HCT116 (cell line): ENCODE results near the gene CBX7. TPM values are rescaled to one million over a fixed set of nuclear protein-coding genes. Genes with fewer than 3 reads are reported as not detected.

ENCODE experiments used
- ATAC-seq: fragments of 200-7000 bp; cut with Tn5 transposase; 2 replicates; pipeline ENCODE4 v1.9.1; 2020; ENCODE audit warnings: mild to moderate bottlenecking, moderate library complexity
- BruUV-seq: library from RNA; stranded (reverse); fragments of 400-500 nt; replicated peaks from 2 replicates; lab custom pipeline; 2021; lab: Mats Ljungman, UMichigan
- CTCF ChIA-PET: fragments of 300-600 bp; sonication (Branson Sonifier 250); formaldehyde crosslinking; loops from one replicate; lab custom pipeline; 2021; ENCODE audit warnings: antibody characterized with exemption; lab: Charles Lee
- POLR2A ChIA-PET: fragments of 300-600, 350-600 bp; sonication (Branson Sonifier 250); formaldehyde crosslinking; loops from one replicate; lab custom pipeline; 2021; ENCODE audit warnings: antibody characterized with exemption; lab: Charles Lee
- RAD21 ChIA-PET, 2 experiments: fragments of 300-600 bp; sonication (Branson Sonifier 250); formaldehyde crosslinking; loops; one replicate each; lab custom pipeline; 2023; ENCODE audit warnings: low total read pairs in 2 of 2; ENCODE audit not compliant: uncharacterized antibody in 2 of 2, unreplicated experiment in 2 of 2, low non-redundant PET in 1 of 2; lab: Charles Lee
- DNase-seq: peaks from one replicate; pipeline ENCODE4 v3.0.0-alpha.2; 2010; ENCODE audit warnings: low read depth, low spot score
- H2AFZ ChIP-seq: fragments of 200-600 bp; shearing (Covaris generic), sonication (generic); 2 replicates; pipeline ENCODE4 v1.6.1; 2017; ENCODE audit warnings: low read depth, mixed run types, mixed read lengths, antibody characterized with exemption, low read length; ENCODE audit not compliant: poor library complexity, severe bottlenecking
- H3K27ac ChIP-seq: 2 replicates; pipeline ENCODE4 v1.5.1; 2012; ENCODE audit warnings: low read depth, low read length
- H3K27me3 ChIP-seq: fragments of 200-600 bp; sonication (generic); 2 replicates; pipeline ENCODE4 v1.6.1; 2016; ENCODE audit warnings: mixed run types, low read length, mixed read lengths; ENCODE audit not compliant: insufficient read depth
- H3K36me3 ChIP-seq, 2 experiments: fragments of 200-500 bp in 1 of 2; fragments of 200-600 bp in 1 of 2; sonication (Bioruptor generic) in 1 of 2; sonication (generic) in 1 of 2; 2 replicates each; pipeline versions ENCODE4 v1.5.1 to v1.6.1; 2014 to 2016; ENCODE audit warnings: low read length in 2 of 2, inconsistent platforms in 1 of 2, mixed read lengths in 1 of 2, mixed run types in 1 of 2; ENCODE audit not compliant: insufficient read depth in 2 of 2, control insufficient read depth in 1 of 2
- H3K4me1 ChIP-seq, 2 experiments: fragments of 200-600 bp in 1 of 2; sonication (generic) in 1 of 2; 2 replicates each; pipeline versions ENCODE4 v1.5.1 to v1.6.1; 2012 to 2017; ENCODE audit warnings: low read length in 2 of 2, inconsistent platforms in 1 of 2, mild to moderate bottlenecking in 1 of 2, mixed read lengths in 1 of 2, mixed run types in 1 of 2, moderate library complexity in 1 of 2; ENCODE audit not compliant: insufficient read depth in 2 of 2, control insufficient read depth in 1 of 2
- H3K4me2 ChIP-seq: fragments of 200-600 bp; sonication (generic); 2 replicates; pipeline ENCODE4 v1.6.1; 2017; ENCODE audit warnings: mixed run types, low read length, mixed read lengths
- H3K4me3 ChIP-seq, 2 experiments: fragments of 200-600 bp in 1 of 2; sonication (generic) in 1 of 2; replicated peaks in 1 of 2; 2 replicates each; pipeline ENCODE4 v1.5.1; 2011 to 2016; ENCODE audit warnings: low read length in 2 of 2, control low read depth in 1 of 2, low read depth in 1 of 2, mild to moderate bottlenecking in 1 of 2, mixed read lengths in 1 of 2, mixed run types in 1 of 2
- H3K79me2 ChIP-seq: fragments of 200-600 bp; sonication (generic); 2 replicates; pipeline ENCODE4 v1.6.1; 2017; ENCODE audit warnings: mild to moderate bottlenecking, mixed run types, low read length, moderate library complexity, mixed read lengths; ENCODE audit not compliant: insufficient read depth
- H3K9ac ChIP-seq: fragments of 200-600 bp; sonication (generic); 2 replicates; pipeline ENCODE4 v1.6.1; 2016; ENCODE audit warnings: low read length, mixed read lengths
- H3K9me2 ChIP-seq: fragments of 200-600 bp; sonication (generic), shearing (Covaris generic); 2 replicates; pipeline ENCODE4 v1.6.1; 2017; ENCODE audit warnings: mixed run types, mild to moderate bottlenecking, moderate library complexity; ENCODE audit not compliant: insufficient read depth
- H3K9me3 ChIP-seq, 2 experiments: fragments of 200-500 bp in 1 of 2; fragments of 200-600 bp in 1 of 2; sonication (Bioruptor generic) in 1 of 2; sonication (generic) in 1 of 2; 2 replicates each; pipeline ENCODE4 v1.6.1; 2014 to 2017; ENCODE audit warnings: low read length in 2 of 2, mixed read lengths in 2 of 2, inconsistent platforms in 1 of 2, low read depth in 1 of 2, mild to moderate bottlenecking in 1 of 2, mixed run types in 1 of 2, moderate library complexity in 1 of 2; ENCODE audit not compliant: control insufficient read depth in 1 of 2, insufficient read depth in 1 of 2
- H4K20me1 ChIP-seq: fragments of 200-600 bp; sonication (generic), shearing (Covaris generic); 2 replicates; pipeline ENCODE4 v1.6.1; 2017; ENCODE audit warnings: mixed run types, mild to moderate bottlenecking, moderate library complexity; ENCODE audit not compliant: insufficient read depth
- ATF3 ChIP-seq: IDR thresholded peaks from 2 replicates; pipeline ENCODE4 v1.6.1; 2012
- CBX3 ChIP-seq: IDR thresholded peaks from 2 replicates; pipeline ENCODE4 v1.6.1; 2012; ENCODE audit warnings: low read depth
- CTCF ChIP-seq, 3 experiments: fragments of 200-600 bp in 1 of 3; sonication (generic) in 1 of 3; IDR thresholded peaks in 2 of 3; conservative IDR thresholded peaks in 1 of 3; 2 replicates each; pipeline ENCODE4 v1.5.1; 2012 to 2017; ENCODE audit warnings: low read depth in 2 of 3, low read length in 2 of 3, antibody characterized with exemption in 1 of 3, borderline replicate concordance in 1 of 3, control low read depth in 1 of 3, mild to moderate bottlenecking in 1 of 3, mixed read lengths in 1 of 3, mixed run types in 1 of 3, moderate library complexity in 1 of 3; ENCODE audit not compliant: insufficient read depth in 1 of 3
- EGR1 ChIP-seq: IDR thresholded peaks from 2 replicates; pipeline ENCODE4 v1.6.1; 2012; ENCODE audit warnings: low read depth
- ELF1 ChIP-seq: IDR thresholded peaks from 2 replicates; pipeline ENCODE4 v1.6.1; 2012; ENCODE audit warnings: low read depth, borderline replicate concordance
- EZH2 ChIP-seq: fragments of 200-600 bp; sonication (generic); IDR thresholded peaks from 2 replicates; pipeline ENCODE4 v1.6.1; 2017; ENCODE audit warnings: antibody characterized with exemption, mixed run types
- EZH2phosphoT487 ChIP-seq: fragments of 200-600 bp; IDR thresholded peaks from 2 replicates; pipeline ENCODE4 v1.6.1; 2018; ENCODE audit warnings: antibody characterized with exemption, borderline replicate concordance
- JUND ChIP-seq: IDR thresholded peaks from 2 replicates; pipeline ENCODE4 v1.6.1; 2012
- MAX ChIP-seq: IDR thresholded peaks from 2 replicates; pipeline ENCODE4 v1.6.1; 2012
- POLR2A ChIP-seq: IDR thresholded peaks from 2 replicates; pipeline ENCODE4 v1.7.0; 2011; ENCODE audit warnings: borderline replicate concordance; ENCODE audit not compliant: insufficient read depth, insufficient read length; ENCODE audit errors: extremely low read depth
- POLR2AphosphoS5 ChIP-seq: IDR thresholded peaks from 2 replicates; pipeline ENCODE4 v1.6.1; 2011; ENCODE audit warnings: mild to moderate bottlenecking, low read depth, low read length, moderate library complexity
- RAD21 ChIP-seq: IDR thresholded peaks from 2 replicates; pipeline ENCODE4 v1.6.1; 2012; ENCODE audit warnings: low read depth, mild to moderate bottlenecking
- REST ChIP-seq: IDR thresholded peaks from 2 replicates; pipeline ENCODE4 v1.6.1; 2012; ENCODE audit warnings: low read depth
- SP1 ChIP-seq: IDR thresholded peaks from 2 replicates; pipeline ENCODE4 v1.6.1; 2012; ENCODE audit warnings: low read depth
- SRF ChIP-seq: IDR thresholded peaks from 2 replicates; pipeline ENCODE4 v1.6.1; 2012; ENCODE audit warnings: low read depth
- TCF7L2 ChIP-seq: IDR thresholded peaks from 2 replicates; pipeline ENCODE4 v1.7.0; 2011; ENCODE audit warnings: borderline replicate concordance, inconsistent platforms; ENCODE audit not compliant: insufficient read depth, insufficient read length; ENCODE audit errors: extremely low read depth
- YY1 ChIP-seq: IDR thresholded peaks from 2 replicates; pipeline ENCODE4 v1.6.1; 2011; ENCODE audit warnings: low read length, low read depth, moderate library complexity, mild to moderate bottlenecking; ENCODE audit not compliant: insufficient replicate concordance; ENCODE audit errors: extremely low read depth
- ZBTB33 ChIP-seq: IDR thresholded peaks from 2 replicates; pipeline ENCODE4 v1.6.1; 2011; ENCODE audit warnings: mild to moderate bottlenecking, low read length, moderate library complexity; ENCODE audit not compliant: insufficient replicate concordance; ENCODE audit errors: extremely low read depth
- ZFX ChIP-seq: fragments of 450-650 bp; IDR thresholded peaks from 2 replicates; pipeline ENCODE4 v1.6.1; 2017
- ZNF274 ChIP-seq: fragments of 200-500 bp; sonication (Bioruptor generic); IDR thresholded peaks from 2 replicates; pipeline ENCODE4 v1.6.1; 2014; ENCODE audit warnings: mild to moderate bottlenecking, low read depth, low read length, inconsistent platforms
- intact Hi-C: fragments of 100-400 bp; cut with micrococcal nuclease; formaldehyde crosslinking; loops from 2 replicates; pipeline ENCODE4 v1.10.0; 2022
- total RNA-seq: library from RNA; stranded (reverse); gene quantifications from one replicate; pipeline ENCODE4 v1.2.1, GENCODE V29; 2021; ENCODE audit not compliant: unreplicated experiment

The CBX7 gene
- total RNA-seq, 1 experiment from 2014 or later, result 20.1 TPM

- ATAC-seq, result peak; percentile 76
- POLR2A ChIA-PET, result no interaction called here
- no peak overlapping the region for H3K27ac ChIP-seq
- TF ChIP-seq RAD21 (peak; percentile 84), EZH2phosphoT487 (no peak), ATF3 (no peak), POLR2AphosphoS5 (no peak), CBX3 (0 out of 2 replicates have a peak, but pooled peaks have one; percentile 10), YY1 (no peak), POLR2A (no peak), REST (no peak), ZFX (no peak), TCF7L2 (no peak), ZNF274 (no peak), CTCF (IDR thresholded peaks at IDR 0.05 in 2 of 3, conservative IDR thresholded peaks at IDR 0.05 in 1 of 3; ENCODE audit: borderline replicate concordance in 1 of 3, insufficient read depth in 1 of 3, low read depth in 2 of 3, low read length in 2 of 3) (peak; percentile 65 to 80 (median 75)), ELF1 (no peak), SRF (no peak), ZBTB33 (no peak), EZH2 (no peak), SP1 (no peak), EGR1 (no peak), MAX (no peak), JUND (no peak)
These were observed 34.8 kb downstream of the CBX7 start for GRCh38 chr22:39117585-39118191.

More at GRCh38 chr22:39117585-39118191, 34.8 kb downstream of the CBX7 start:
- H3K79me2 ChIP-seq, result no peaks in the 10 kb centered on the region
- H3K9me3 ChIP-seq, result no peaks in the 10 kb centered on the region
- no peaks in the 10 kb centered on the region for H4K20me1 ChIP-seq
- ChIA-PET CTCF (interaction anchor here (0.7 to 0.9 kb wide), 2 partner anchors 349 to 350 kb away, joined by 3 read pairs; no protein-coding TSS in a partner anchor), RAD21 (no interaction called here)
- no peak overlapping the region for H3K4me2 ChIP-seq
- H3K36me3 ChIP-seq, result no peaks in the 10 kb centered on the region
- no peak overlapping the region for H3K4me3 ChIP-seq
- H3K9me2 ChIP-seq, result no peaks in the 10 kb centered on the region
- no peaks in the 10 kb centered on the region for H3K4me1 ChIP-seq
- no peak overlapping the region for H2AFZ ChIP-seq
- no TSS peak for BruUV-seq
- DNase-seq, result peak; percentile 53
- no peaks in the 10 kb centered on the region for H3K27me3 ChIP-seq
- intact Hi-C loops, result loop anchor here (1.0 to 5.0 kb wide), 5 partner anchors 110 to 1065 kb away; no protein-coding TSS in a partner anchor
- H3K9ac ChIP-seq, result no peak overlapping the region
